B cell (primary cell): ENCODE data around the gene GGA2. TPM values are rescaled to one million over a fixed set of nuclear protein-coding genes. Genes with fewer than 3 reads are reported as not detected.

Experiments
- ATAC-seq: fragments of 200-7000 bp; cut with Tn5 transposase; one replicate; pipeline ENCODE4 v1.10.0; 2021; ENCODE audit warnings: low read depth, mild to moderate bottlenecking, moderate number of reproducible peaks, moderate library complexity
- CTCF ChIA-PET: fragments of 350-600 bp; sonication (Branson Sonifier 250); formaldehyde crosslinking; loops from one replicate; lab custom pipeline; 2021; ENCODE audit warnings: antibody characterized with exemption, inconsistent platforms; lab: Charles Lee
- POLR2A ChIA-PET: fragments of 350-600 bp; sonication (Branson Sonifier 250); formaldehyde crosslinking; loops from one replicate; lab custom pipeline; 2021; ENCODE audit warnings: antibody characterized with exemption; lab: Charles Lee
- DNase-seq: peaks from one replicate; pipeline ENCODE4 v3.0.0; 2013
- H2AFZ ChIP-seq: 2 replicates; pipeline ENCODE4 v1.6.1; 2012; ENCODE audit warnings: mild to moderate bottlenecking, low read depth, low read length; ENCODE audit not compliant: insufficient read depth, poor library complexity, severe bottlenecking
- H3K27ac ChIP-seq, 2 donors: 1 replicate in 1 of 2; 2 replicates in 1 of 2; pipeline ENCODE4 v1.5.1; 2012 to 2013; ENCODE audit warnings: low read length in 2 of 2, mild to moderate bottlenecking in 2 of 2, moderate library complexity in 1 of 2
- H3K27me3 ChIP-seq, 4 experiments: fragments of 200-600 bp in 1 of 4; sonication (generic) in 1 of 4; replicated peaks in 1 of 4; 1 replicate in 2 of 4; 2 replicates in 2 of 4; pipeline versions ENCODE4 v1.6.1 to v1.7.0; 2013 to 2016; ENCODE audit warnings: low read length in 3 of 4, mild to moderate bottlenecking in 2 of 4, mixed read lengths in 1 of 4, moderate library complexity in 1 of 4; ENCODE audit not compliant: insufficient read depth in 4 of 4, control insufficient read depth in 3 of 4; ENCODE audit errors: control extremely low read depth in 1 of 4
- H3K36me3 ChIP-seq, 2 experiments: replicated peaks in 1 of 2; 1 replicate in 1 of 2; 2 replicates in 1 of 2; pipeline versions ENCODE4 v1.6.1 to v1.7.1; 2013; ENCODE audit warnings: low read length in 1 of 2; ENCODE audit not compliant: insufficient read depth in 2 of 2, control insufficient read depth in 1 of 2; ENCODE audit errors: control extremely low read depth in 1 of 2, extremely low read depth in 1 of 2
- H3K4me1 ChIP-seq, 2 donors: fragments of 200-600 bp in 1 of 2; sonication (generic) in 1 of 2; 1 replicate in 1 of 2; 2 replicates in 1 of 2; pipeline versions ENCODE4 v1.5.1 to v1.6.1; 2013 to 2017; ENCODE audit warnings: low read length in 2 of 2; ENCODE audit not compliant: control insufficient read depth in 2 of 2, insufficient read depth in 2 of 2
- H3K4me2 ChIP-seq: replicated peaks from 2 replicates; pipeline ENCODE3; 2012; ENCODE audit warnings: mild to moderate bottlenecking, low read depth, low read length; ENCODE audit not compliant: poor library complexity, severe bottlenecking
- H3K4me3 ChIP-seq, 5 experiments: fragments of 200-600 bp in 1 of 5; sonication (generic) in 1 of 5; 1 replicate in 3 of 5; 2 replicates in 2 of 5; pipeline versions ENCODE4 v1.5.1 to v1.7.0; 2011 to 2016; ENCODE audit warnings: low read length in 4 of 5, mild to moderate bottlenecking in 4 of 5, low read depth in 2 of 5, control low read depth in 1 of 5, moderate library complexity in 1 of 5; ENCODE audit not compliant: insufficient read depth in 1 of 5; ENCODE audit errors: control extremely low read depth in 1 of 5, extremely low read depth in 1 of 5
- H3K79me2 ChIP-seq: fragments of 200-600 bp; sonication (generic); one replicate; pipeline ENCODE4 v1.6.0; 2016; ENCODE audit warnings: low read length; ENCODE audit not compliant: control insufficient read depth, insufficient read depth
- H3K9ac ChIP-seq: fragments of 200-600 bp; sonication (generic); 2 replicates; pipeline ENCODE4 v1.6.1; 2017; ENCODE audit warnings: mild to moderate bottlenecking, low read length, moderate library complexity
- H3K9me3 ChIP-seq, 3 donors: one replicate each; pipeline versions ENCODE4 v1.6.1 to v1.7.1; 2013; ENCODE audit warnings: low read length in 2 of 3; ENCODE audit not compliant: control insufficient read depth in 2 of 3, insufficient read depth in 1 of 3; ENCODE audit errors: control extremely low read depth in 1 of 3
- H4K20me1 ChIP-seq: 2 replicates; pipeline ENCODE4 v1.6.0; 2012; ENCODE audit warnings: mild to moderate bottlenecking, low read length; ENCODE audit not compliant: insufficient read depth, control insufficient read depth, poor library complexity, severe bottlenecking
- H3K27ac Mint-ChIP-seq: one replicate; pipeline ENCODE4 v1.8.0; 2021; ENCODE audit warnings: mixed read lengths
- H3K27me3 Mint-ChIP-seq: one replicate; pipeline ENCODE4 v1.8.0; 2021; ENCODE audit warnings: mixed read lengths
- H3K4me1 Mint-ChIP-seq: one replicate; pipeline ENCODE4 v1.8.0; 2021; ENCODE audit warnings: mixed read lengths
- H3K4me3 Mint-ChIP-seq: one replicate; pipeline ENCODE4 v1.8.0; 2021; ENCODE audit warnings: mixed read lengths
- H3K9me3 Mint-ChIP-seq: one replicate; pipeline ENCODE4 v1.8.0; 2022; ENCODE audit warnings: mixed read lengths; ENCODE audit not compliant: insufficient read depth
- EZH2 ChIP-seq: IDR thresholded peaks from 2 replicates; pipeline ENCODE4 v1.6.1; 2012; ENCODE audit warnings: borderline replicate concordance, low read depth, mild to moderate bottlenecking, moderate library complexity, low read length; ENCODE audit not compliant: insufficient read depth, poor library complexity, severe bottlenecking
- WGBS: methylation state at CpG from one replicate; pipeline ENCODE4 v1.1.5; 2013; ENCODE audit warnings: missing lambda C conversion rate; ENCODE audit not compliant: insufficient coverage; 5-methylcytosine and 5-hydroxymethylcytosine counted together
- intact Hi-C: fragments of 100-400 bp; cut with micrococcal nuclease; formaldehyde crosslinking; loops from one replicate; pipeline ENCODE4 v1.10.0; 2022
- polyA plus RNA-seq: library from polyadenylated mRNA; depleted of rRNA; stranded (reverse); fragments of >200 nt; gene quantifications from 2 replicates; pipeline ENCODE4 v1.2.3, GENCODE V29; 2012
- total RNA-seq, 2 donors: library from RNA; stranded (reverse); fragments of 120-200 nt in 1 of 2; gene quantifications; 1 replicate in 1 of 2; 2 replicates in 1 of 2; pipeline versions ENCODE4 v1.2.3 to v1.2.4, GENCODE V29; 2013 to 2022
- TF ChIP-seq, protein P1 (sequence below): fragments of 200-600 bp; IDR thresholded peaks from one replicate; pipeline ENCODE4 v1.8.0; 2022; ENCODE audit warnings: antibody characterized with exemption, mild to moderate bottlenecking

Gene GGA2
- total and polyA plus RNA-seq, 2 donors (not counting 1 experiment from before 2014, with no cell fraction given) = 227 to 832 TPM

DNA sequence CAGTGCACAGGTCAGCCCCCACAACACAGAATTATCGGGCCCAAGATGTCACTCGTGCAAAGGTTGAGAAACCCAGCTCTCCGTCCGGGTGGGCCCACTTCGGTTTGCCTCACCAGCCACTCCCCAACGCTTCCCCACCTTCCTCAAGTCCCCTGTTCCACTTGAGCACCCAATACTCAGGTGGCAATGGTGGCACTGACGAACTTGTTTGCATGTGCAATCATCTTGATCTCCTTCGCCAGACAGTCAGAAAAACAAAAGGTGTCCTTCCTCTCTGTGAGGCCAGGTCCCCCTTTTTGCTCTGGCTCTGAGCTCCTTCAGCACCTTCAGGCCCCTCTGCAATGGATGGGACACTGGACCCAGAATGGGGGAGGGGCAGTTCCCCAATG, 3.7 kb downstream of the GGA2 start:
- Mint-ChIP-seq H3K9me3 (no peaks in the 10 kb centered on the region), H3K4me3 (peak overlapping the region; percentile 94), H3K27ac (peak overlapping the region; percentile 90), H3K27me3 (no peaks in the 10 kb centered on the region), H3K4me1 (peaks cover 76% of the 10 kb centered on the region)
- intact Hi-C loops = loop anchor here (1.0 kb wide), 2 partner anchors 10 to 51 kb away; partner anchors contain the start of genes EARS2 and UBFD1
- H3K4me2 ChIP-seq = peak overlapping the region; percentile 92
- H3K9ac ChIP-seq = peak overlapping the region; percentile 61
- H4K20me1 ChIP-seq = peaks cover 71% of the 10 kb centered on the region
- peaks cover 97% of the 10 kb centered on the region for H3K79me2 ChIP-seq
- ChIA-PET CTCF (interaction anchor here (0.9 to 3.8 kb wide), 13 partner anchors 10 to 90 kb away, joined by 3 to 22 read pairs (median 4); partner anchors contain the start of genes EARS2, NDUFAB1 and UBFD1), POLR2A (interaction anchor here (0.6 to 4.9 kb wide), 8 partner anchors 11 to 298 kb away, joined by 3 to 39 read pairs (median 6); partner anchors contain the start of genes EARS2, NDUFAB1 and UBFD1)
- H2AFZ ChIP-seq = no peak overlapping the region
- peak overlapping the region; percentile 86 to 91 for H3K27ac ChIP-seq
- ATAC-seq (peak; percentile 48), DNase-seq (peak; percentile 83)
- peaks cover 65 to 84% of the 10 kb centered on the region in 2 donors for H3K4me1 ChIP-seq
- no peaks in the 10 kb centered on the region for H3K27me3 ChIP-seq
- peaks cover 0 to 28% of the 10 kb centered on the region in 2 experiments for H3K36me3 ChIP-seq
- no peaks in the 10 kb centered on the region for H3K9me3 ChIP-seq
- WGBS = 4% methylated on average over 8 of the region's 8 CpGs
- no peak for TF ChIP-seq EZH2
- TF ChIP-seq, protein P1, sequence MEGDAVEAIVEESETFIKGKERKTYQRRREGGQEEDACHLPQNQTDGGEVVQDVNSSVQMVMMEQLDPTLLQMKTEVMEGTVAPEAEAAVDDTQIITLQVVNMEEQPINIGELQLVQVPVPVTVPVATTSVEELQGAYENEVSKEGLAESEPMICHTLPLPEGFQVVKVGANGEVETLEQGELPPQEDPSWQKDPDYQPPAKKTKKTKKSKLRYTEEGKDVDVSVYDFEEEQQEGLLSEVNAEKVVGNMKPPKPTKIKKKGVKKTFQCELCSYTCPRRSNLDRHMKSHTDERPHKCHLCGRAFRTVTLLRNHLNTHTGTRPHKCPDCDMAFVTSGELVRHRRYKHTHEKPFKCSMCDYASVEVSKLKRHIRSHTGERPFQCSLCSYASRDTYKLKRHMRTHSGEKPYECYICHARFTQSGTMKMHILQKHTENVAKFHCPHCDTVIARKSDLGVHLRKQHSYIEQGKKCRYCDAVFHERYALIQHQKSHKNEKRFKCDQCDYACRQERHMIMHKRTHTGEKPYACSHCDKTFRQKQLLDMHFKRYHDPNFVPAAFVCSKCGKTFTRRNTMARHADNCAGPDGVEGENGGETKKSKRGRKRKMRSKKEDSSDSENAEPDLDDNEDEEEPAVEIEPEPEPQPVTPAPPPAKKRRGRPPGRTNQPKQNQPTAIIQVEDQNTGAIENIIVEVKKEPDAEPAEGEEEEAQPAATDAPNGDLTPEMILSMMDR = no peak
- H3K4me3 ChIP-seq = peak overlapping the region; percentile 33 to 91 (median 64)
